Stomach (tissue), 9 donors: ENCODE measurements around the gene LEPR. TPM values are rescaled to one million over a fixed set of nuclear protein-coding genes. Genes with fewer than 3 reads are reported as not detected.

ENCODE experiments used
- DNase-seq, 2 donors: peaks; one replicate each; pipeline versions ENCODE4 v3.0.0 to v3.0.0-alpha.2; 2013 to 2019
- H3K27ac ChIP-seq, 5 donors: fragments of 200-600 bp in 4 of 5; sonication (generic) in 4 of 5; one replicate each; pipeline ENCODE4 v1.5.1; 2013 to 2019; ENCODE audit warnings: mild to moderate bottlenecking in 1 of 5, moderate library complexity in 1 of 5
- H3K27me3 ChIP-seq, 3 donors: fragments of 200-600 bp; sonication (generic); one replicate each; pipeline ENCODE4 v1.5.1; 2017 to 2019; ENCODE audit warnings: mixed run types in 1 of 3
- H3K36me3 ChIP-seq, 4 donors: fragments of 200-600 bp; sonication (generic); 1 replicate in 3 of 4; 2 replicates in 1 of 4; pipeline ENCODE4 v1.5.1; 2016 to 2019
- H3K4me1 ChIP-seq, 4 donors: fragments of 200-600 bp; sonication (generic); one replicate each; pipeline ENCODE4 v1.5.1; 2016 to 2019
- H3K4me3 ChIP-seq, 4 donors: fragments of 200-600 bp; sonication (generic) in 3 of 4; one replicate each; pipeline ENCODE4 v1.5.1; 2016 to 2019; ENCODE audit warnings: mild to moderate bottlenecking in 1 of 4
- H3K9me3 ChIP-seq, 4 donors: fragments of 200-600 bp; sonication (generic); one replicate each; pipeline ENCODE4 v1.5.1; 2016 to 2019
- CTCF ChIP-seq, 7 experiments: fragments of 450-650 bp in 4 of 7; fragments of 200-600 bp in 3 of 7; sonication (generic) in 3 of 7; IDR thresholded peaks; one replicate each; pipeline ENCODE4 v1.5.1; 2016 to 2019; ENCODE audit warnings: antibody characterized with exemption in 7 of 7, control low read depth in 2 of 7, mild to moderate bottlenecking in 1 of 7
- EP300 ChIP-seq: sonication (generic); formaldehyde crosslinking; IDR thresholded peaks from one replicate; pipeline ENCODE4 v1.6.1; 2017; ENCODE audit warnings: antibody characterized with exemption
- POLR2A ChIP-seq, 4 donors: fragments of 450-650 bp; IDR thresholded peaks; one replicate each; pipeline ENCODE4 v1.6.1; 2016; ENCODE audit warnings: antibody characterized with exemption in 4 of 4, control low read depth in 2 of 4, mild to moderate bottlenecking in 1 of 4, moderate library complexity in 1 of 4
- POLR2AphosphoS5 ChIP-seq, 3 donors: sonication (generic); formaldehyde crosslinking; IDR thresholded peaks; one replicate each; pipeline ENCODE4 v1.6.1; 2016; ENCODE audit warnings: antibody characterized with exemption in 3 of 3
- WGBS, 5 donors: extraction: QIAGEN DNeasy Blood & Tissue Kit in 3 of 5; methylation state at CpG; one replicate each; pipeline versions ENCODE4 v1.1.5 to v1.1.7; 2013 to 2018; 5-methylcytosine and 5-hydroxymethylcytosine counted together
- intact Hi-C: fragments of 100-400 bp; cut with DNase I; formaldehyde crosslinking; loops from one replicate; pipeline ENCODE4 v1.15.1; 2023; ENCODE audit warnings: low total_unique reads
- polyA plus RNA-seq, 3 donors: library from polyadenylated mRNA; stranded (reverse); fragments of 200-250 nt; gene quantifications; one replicate each; pipeline ENCODE4 v1.2.3, GENCODE V29; 2013
- total RNA-seq, 5 donors: library from RNA; depleted of rRNA; stranded (reverse); fragments of >200 nt; gene quantifications; one replicate each; pipeline versions ENCODE4 v1.1.0 to v1.2.3, GENCODE V29; 2014 to 2016
- donor health status: healthy with polysubstance abuse.
- donor health status: Bipolar disorder and iron deficiency.
- donor health status: healthy.

Gene LEPR
- total and polyA plus RNA-seq, 8 donors, result 0.58 to 33.0 (median 14.1) TPM

- WGBS, 5 donors, result 88 to 98% (median 91%) methylated on average over 3 of the region's 3 CpGs
- intact Hi-C loops, result no loop called here
- Histone ChIP-seq H3K27ac (no peak overlapping the region), H3K27me3 (no peaks in the 10 kb centered on the region), H3K4me3 (no peak overlapping the region), H3K4me1 (no peaks in the 10 kb centered on the region), H3K36me3 (no peaks in the 10 kb centered on the region), H3K9me3 (no peaks in the 10 kb centered on the region)
- no peak for DNase-seq
- TF ChIP-seq POLR2A (IDR thresholded peaks at IDR 0.05), result no peak
- no peak for TF ChIP-seq EP300
- TF ChIP-seq CTCF (IDR thresholded peaks at IDR 0.05), result no peak
- no peak for TF ChIP-seq POLR2AphosphoS5 (IDR thresholded peaks at IDR 0.05)
These were observed 18.9 kb upstream of the LEPR start for GRCh38 chr1:65401612-65402011.

GRCh38 chr1:65404941-65405340 lies 15.5 kb upstream of the LEPR start:
- no peak for DNase-seq
- Histone ChIP-seq H3K4me3 (no peak overlapping the region), H3K4me1 (no peaks in the 10 kb centered on the region), H3K36me3 (no peaks in the 10 kb centered on the region), H3K9me3 (no peaks in the 10 kb centered on the region), H3K27ac (no peak overlapping the region), H3K27me3 (no peaks in the 10 kb centered on the region)
- intact Hi-C loops, result no loop called here
- no peak for TF ChIP-seq POLR2A (IDR thresholded peaks at IDR 0.05)
- TF ChIP-seq POLR2AphosphoS5 (IDR thresholded peaks at IDR 0.05), result no peak
- no peak for TF ChIP-seq CTCF (IDR thresholded peaks at IDR 0.05)
- TF ChIP-seq EP300, result no peak

- Histone ChIP-seq H3K9me3 (no peaks in the 10 kb centered on the region), H3K4me3 (no peak overlapping the region), H3K27me3 (no peaks in the 10 kb centered on the region), H3K4me1 (no peaks in the 10 kb centered on the region), H3K36me3 (no peaks in the 10 kb centered on the region), H3K27ac (no peak overlapping the region)
- no peak for TF ChIP-seq POLR2A (IDR thresholded peaks at IDR 0.05)
- TF ChIP-seq CTCF (IDR thresholded peaks at IDR 0.05), result no peak
- no peak for TF ChIP-seq POLR2AphosphoS5 (IDR thresholded peaks at IDR 0.05)
- no peak for TF ChIP-seq EP300
- WGBS, 5 donors, result 65 to 73% (median 69%) methylated on average over 2 of the region's 2 CpGs
- no peak for DNase-seq
- intact Hi-C loops, result no loop called here
These were observed 12.6 kb upstream of the LEPR start for GRCh38 chr1:65407877-65408276.

- Histone ChIP-seq H3K4me3 (no peak overlapping the region), H3K9me3 (no peaks in the 10 kb centered on the region), H3K27me3 (no peaks in the 10 kb centered on the region), H3K4me1 (no peaks in the 10 kb centered on the region), H3K36me3 (no peaks in the 10 kb centered on the region), H3K27ac (no peak overlapping the region)
- DNase-seq, result no peak
- no peak for TF ChIP-seq CTCF (IDR thresholded peaks at IDR 0.05)
- TF ChIP-seq POLR2AphosphoS5 (IDR thresholded peaks at IDR 0.05), result no peak
- no peak for TF ChIP-seq POLR2A (IDR thresholded peaks at IDR 0.05)
- TF ChIP-seq EP300, result no peak
- 34 to 72% (median 60%) methylated on average over 1 of the region's 1 CpG for WGBS, 5 donors
- intact Hi-C loops, result no loop called here
These were observed 11.2 kb upstream of the LEPR start for GRCh38 chr1:65409314-65409713.
